ENCODE measurements around the gene PRMT9. TPM values are rescaled to one million over a fixed set of nuclear protein-coding genes. Genes with fewer than 3 reads are reported as not detected.
A peak's percentile ranks its signal among the peaks of the same experiment; 100 is the strongest.

The PRMT9 gene
- total and polyA plus RNA-seq, 2 donors (not counting 1 experiment from before 2014, with no cell fraction given) = 8.8 to 14.4 TPM

- Histone ChIP-seq H3K9ac (ENCODE audit: insufficient read depth, low read length) (no peak overlapping the region), H3K27ac (ENCODE audit: insufficient read depth, low read length) (no peak overlapping the region), H3K4me1 (ENCODE audit: control insufficient read depth, extremely low read depth, insufficient read depth, low read length) (no peaks in the 10 kb centered on the region), H3K9me3 (ENCODE audit: control insufficient read depth, insufficient read depth, low read depth, low read length) (no peaks in the 10 kb centered on the region), H3K79me2 (ENCODE audit: control insufficient read depth, insufficient read depth, low read length) (peaks cover 22% of the 10 kb centered on the region), H3K27me3 (ENCODE audit: control insufficient read depth, insufficient read depth, low read length) (no peaks in the 10 kb centered on the region), H4K20me1 (ENCODE audit: control insufficient read depth, extremely low read depth, insufficient read depth, low read length) (no peaks in the 10 kb centered on the region), H3K36me3 (ENCODE audit: control insufficient read depth, insufficient read depth, low read length) (no peaks in the 10 kb centered on the region), H3K4me2 (ENCODE audit: extremely low read depth, insufficient read depth, low read length) (peak overlapping the region; percentile 75), H3K4me3 (replicated peaks in 1 of 4; ENCODE audit: control extremely low read depth in 1 of 4, insufficient read depth in 1 of 4, low read depth in 3 of 4, low read length in 4 of 4) (peak overlapping the region; percentile 75 to 99 (median 87)), H2AFZ (ENCODE audit: low read length) (peak overlapping the region; percentile 85)
- no peak for DNase-seq (ENCODE audit: low read depth in 2 of 2)
- TF ChIP-seq CTCF (conservative IDR thresholded peaks at IDR 0.05 in 1 of 2, IDR thresholded peaks at IDR 0.05 in 1 of 2; ENCODE audit: low read depth in 1 of 2, low read length in 2 of 2) (no peak), EZH2 (IDR thresholded peaks at IDR 0.05; ENCODE audit: low read length, missing control alignments) (no peak)
These were observed 67.2 kb downstream of the PRMT9 start for GRCh38 chr4:147616849-147617172.

GRCh38 chr4:147610686-147611085 lies 73.3 kb downstream of the PRMT9 start:
- Histone ChIP-seq H3K27ac (ENCODE audit: insufficient read depth, low read length) (no peak overlapping the region), H3K79me2 (ENCODE audit: control insufficient read depth, insufficient read depth, low read length) (no peaks in the 10 kb centered on the region), H3K36me3 (ENCODE audit: control insufficient read depth, insufficient read depth, low read length) (no peaks in the 10 kb centered on the region), H3K27me3 (ENCODE audit: control insufficient read depth, insufficient read depth, low read length) (no peaks in the 10 kb centered on the region), H4K20me1 (ENCODE audit: control insufficient read depth, extremely low read depth, insufficient read depth, low read length) (no peaks in the 10 kb centered on the region), H3K9ac (ENCODE audit: insufficient read depth, low read length) (no peak overlapping the region), H3K9me3 (ENCODE audit: control insufficient read depth, insufficient read depth, low read depth, low read length) (no peaks in the 10 kb centered on the region), H3K4me3 (replicated peaks in 1 of 4; ENCODE audit: control extremely low read depth in 1 of 4, insufficient read depth in 1 of 4, low read depth in 3 of 4, low read length in 4 of 4) (no peak overlapping the region), H2AFZ (ENCODE audit: low read length) (no peak overlapping the region), H3K4me1 (ENCODE audit: control insufficient read depth, extremely low read depth, insufficient read depth, low read length) (no peaks in the 10 kb centered on the region), H3K4me2 (ENCODE audit: extremely low read depth, insufficient read depth, low read length) (no peak overlapping the region)
- TF ChIP-seq CTCF (conservative IDR thresholded peaks at IDR 0.05 in 1 of 2, IDR thresholded peaks at IDR 0.05 in 1 of 2; ENCODE audit: low read depth in 1 of 2, low read length in 2 of 2) (no peak), EZH2 (IDR thresholded peaks at IDR 0.05; ENCODE audit: low read length, missing control alignments) (no peak)
- DNase-seq (ENCODE audit: low read depth in 2 of 2) = no peak

GRCh38 chr4:147607471-147607870 lies 76.5 kb downstream of the PRMT9 start:
- no peak overlapping the region for H3K27ac ChIP-seq (ENCODE audit: insufficient read depth, low read length)
- no peaks in the 10 kb centered on the region for H3K36me3 ChIP-seq (ENCODE audit: control insufficient read depth, insufficient read depth, low read length)
- H3K9me3 ChIP-seq (ENCODE audit: control insufficient read depth, insufficient read depth, low read depth, low read length) = no peaks in the 10 kb centered on the region
- no peak overlapping the region for H3K9ac ChIP-seq (ENCODE audit: insufficient read depth, low read length)
- no peaks in the 10 kb centered on the region for H3K79me2 ChIP-seq (ENCODE audit: control insufficient read depth, insufficient read depth, low read length)
- TF ChIP-seq EZH2 (IDR thresholded peaks at IDR 0.05; ENCODE audit: low read length, missing control alignments) = no peak
- no peak for TF ChIP-seq CTCF (conservative IDR thresholded peaks at IDR 0.05 in 1 of 2, IDR thresholded peaks at IDR 0.05 in 1 of 2; ENCODE audit: low read depth in 1 of 2, low read length in 2 of 2)
- DNase-seq (ENCODE audit: low read depth in 2 of 2) = no peak
- H3K4me1 ChIP-seq (ENCODE audit: control insufficient read depth, extremely low read depth, insufficient read depth, low read length) = no peaks in the 10 kb centered on the region
- no peak overlapping the region for H2AFZ ChIP-seq (ENCODE audit: low read length)
- H3K4me3 ChIP-seq (replicated peaks in 1 of 4; ENCODE audit: control extremely low read depth in 1 of 4, insufficient read depth in 1 of 4, low read depth in 3 of 4, low read length in 4 of 4) = no peak overlapping the region
- no peaks in the 10 kb centered on the region for H3K27me3 ChIP-seq (ENCODE audit: control insufficient read depth, insufficient read depth, low read length)
- no peak overlapping the region for H3K4me2 ChIP-seq (ENCODE audit: extremely low read depth, insufficient read depth, low read length)
- H4K20me1 ChIP-seq (ENCODE audit: control insufficient read depth, extremely low read depth, insufficient read depth, low read length) = no peaks in the 10 kb centered on the region
